Ascending aorta (tissue), 2 donors: ENCODE measurements around the gene KIZ. TPM values are rescaled to one million over a fixed set of nuclear protein-coding genes. Genes with fewer than 3 reads are reported as not detected.

ENCODE experiments used
- DNase-seq, 2 donors: peaks; one replicate each; pipeline ENCODE4 v3.0.0-alpha.2; 2019; ENCODE audit warnings: low spot score in 2 of 2
- H3K27ac ChIP-seq, 2 donors: fragments of 200-600 bp; sonication (generic); one replicate each; pipeline ENCODE4 v1.5.1; 2016 to 2017; ENCODE audit warnings: mild to moderate bottlenecking in 1 of 2
- H3K27me3 ChIP-seq: fragments of 200-600 bp; sonication (generic); one replicate; pipeline ENCODE4 v1.5.1; 2017
- H3K36me3 ChIP-seq, 2 donors: fragments of 200-600 bp; sonication (generic); one replicate each; pipeline ENCODE4 v1.5.1; 2016
- H3K4me1 ChIP-seq, 2 donors: fragments of 200-600 bp; sonication (generic); one replicate each; pipeline ENCODE4 v1.5.1; 2016 to 2017; ENCODE audit warnings: mild to moderate bottlenecking in 1 of 2
- H3K4me3 ChIP-seq, 2 donors: fragments of 200-600 bp; sonication (generic); one replicate each; pipeline ENCODE4 v1.5.1; 2016 to 2017; ENCODE audit warnings: mild to moderate bottlenecking in 1 of 2
- H3K9me3 ChIP-seq, 2 donors: fragments of 200-600 bp; sonication (generic); one replicate each; pipeline ENCODE4 v1.5.1; 2016
- intact Hi-C: fragments of 100-400 bp; cut with DNase I; formaldehyde crosslinking; loops from one replicate; pipeline ENCODE4 v1.15.1; 2023
- total RNA-seq: library from RNA; depleted of rRNA; stranded (reverse); fragments of >200 nt; gene quantifications from one replicate; pipeline ENCODE4 v1.1.0, GENCODE V29; 2016
- TF ChIP-seq, protein P1 (sequence below), 3 experiments: fragments of 200-600 bp in 2 of 3; fragments of 450-650 bp in 1 of 3; sonication (generic) in 2 of 3; IDR thresholded peaks; one replicate each; pipeline ENCODE4 v1.5.1; 2016 to 2019; ENCODE audit warnings: antibody characterized with exemption in 3 of 3, mild to moderate bottlenecking in 1 of 3, moderate library complexity in 1 of 3

Gene KIZ
- total RNA-seq, 1 donor from 2014 or later = 7.8 TPM

DNA sequence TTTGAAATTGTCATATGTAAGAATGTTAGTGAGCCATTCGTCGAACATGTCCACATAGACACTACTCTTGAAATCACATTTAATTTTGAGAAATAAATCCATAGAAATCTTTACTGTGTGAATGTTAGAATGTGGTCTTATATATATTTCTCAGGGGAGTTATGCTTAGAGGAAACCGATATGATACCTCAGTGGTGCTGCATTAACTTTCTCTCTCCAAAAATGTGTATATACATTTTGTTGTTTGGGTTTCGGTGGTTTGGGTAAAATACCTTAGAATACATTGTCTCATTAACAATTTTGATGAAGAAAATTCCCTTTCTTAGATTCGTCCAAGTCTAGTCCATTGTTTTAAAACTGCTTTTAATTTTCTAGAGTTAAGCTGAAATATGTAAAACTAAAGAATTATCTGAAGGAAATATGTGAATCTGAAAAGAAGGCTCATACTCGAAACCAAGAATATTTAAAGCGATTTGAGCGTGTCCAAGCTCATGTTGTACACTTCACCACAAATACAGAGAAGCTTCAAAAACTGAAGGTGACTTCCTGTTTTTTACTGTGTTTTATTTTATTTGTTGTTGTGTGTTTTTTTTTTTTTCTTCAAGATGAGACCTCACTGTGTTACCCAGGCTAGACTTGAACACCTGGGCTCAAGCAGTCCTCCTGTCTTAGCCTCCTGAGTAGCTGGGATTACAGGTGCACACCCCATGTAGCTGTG is 10.3 kb downstream of the KIZ start:
- Histone ChIP-seq H3K27ac (no peak overlapping the region), H3K36me3 (peaks cover 0 to 22% of the 10 kb centered on the region in 2 donors)
- intact Hi-C loops = no loop called here

DNA sequence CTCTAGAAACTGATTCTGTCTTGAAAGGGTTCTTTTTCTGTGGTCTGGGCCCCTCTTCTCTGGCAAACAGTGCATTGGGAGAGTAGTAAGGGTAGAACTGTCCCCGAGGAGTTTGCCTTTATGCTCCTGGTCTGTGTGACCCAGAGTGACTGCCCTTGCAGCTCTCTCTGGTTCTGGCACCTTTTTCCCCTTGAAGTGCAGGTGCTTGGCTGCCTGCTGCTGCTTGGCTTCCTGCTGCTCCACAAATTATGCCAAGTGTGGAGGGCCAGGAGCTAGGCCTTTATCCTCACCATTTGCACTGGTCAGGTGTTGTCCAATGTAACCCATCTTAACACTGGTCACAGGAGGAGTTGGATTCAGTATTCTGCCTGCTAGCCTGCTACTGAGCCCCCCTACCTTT is 11.2 kb downstream of the KIZ start:
- intact Hi-C loops = no loop called here
- Histone ChIP-seq H3K4me1 (no peaks in the 10 kb centered on the region), H3K9me3 (no peaks in the 10 kb centered on the region), H3K36me3 (peaks cover 0 to 16% of the 10 kb centered on the region in 2 donors), H3K27ac (no peak overlapping the region), H3K4me3 (no peak overlapping the region), H3K27me3 (no peaks in the 10 kb centered on the region)
- no peak for DNase-seq
- TF ChIP-seq, protein P1, sequence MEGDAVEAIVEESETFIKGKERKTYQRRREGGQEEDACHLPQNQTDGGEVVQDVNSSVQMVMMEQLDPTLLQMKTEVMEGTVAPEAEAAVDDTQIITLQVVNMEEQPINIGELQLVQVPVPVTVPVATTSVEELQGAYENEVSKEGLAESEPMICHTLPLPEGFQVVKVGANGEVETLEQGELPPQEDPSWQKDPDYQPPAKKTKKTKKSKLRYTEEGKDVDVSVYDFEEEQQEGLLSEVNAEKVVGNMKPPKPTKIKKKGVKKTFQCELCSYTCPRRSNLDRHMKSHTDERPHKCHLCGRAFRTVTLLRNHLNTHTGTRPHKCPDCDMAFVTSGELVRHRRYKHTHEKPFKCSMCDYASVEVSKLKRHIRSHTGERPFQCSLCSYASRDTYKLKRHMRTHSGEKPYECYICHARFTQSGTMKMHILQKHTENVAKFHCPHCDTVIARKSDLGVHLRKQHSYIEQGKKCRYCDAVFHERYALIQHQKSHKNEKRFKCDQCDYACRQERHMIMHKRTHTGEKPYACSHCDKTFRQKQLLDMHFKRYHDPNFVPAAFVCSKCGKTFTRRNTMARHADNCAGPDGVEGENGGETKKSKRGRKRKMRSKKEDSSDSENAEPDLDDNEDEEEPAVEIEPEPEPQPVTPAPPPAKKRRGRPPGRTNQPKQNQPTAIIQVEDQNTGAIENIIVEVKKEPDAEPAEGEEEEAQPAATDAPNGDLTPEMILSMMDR (IDR thresholded peaks at IDR 0.05) = no peak

More for the DNA sequence above, 10.3 kb downstream of the KIZ start:
- TF ChIP-seq, protein P1 (IDR thresholded peaks at IDR 0.05) = no peak
- H3K4me3 ChIP-seq = no peak overlapping the region
- no peaks in the 10 kb centered on the region for H3K4me1 ChIP-seq
- no peaks in the 10 kb centered on the region for H3K9me3 ChIP-seq
- no peaks in the 10 kb centered on the region for H3K27me3 ChIP-seq
- no peak for DNase-seq

DNA sequence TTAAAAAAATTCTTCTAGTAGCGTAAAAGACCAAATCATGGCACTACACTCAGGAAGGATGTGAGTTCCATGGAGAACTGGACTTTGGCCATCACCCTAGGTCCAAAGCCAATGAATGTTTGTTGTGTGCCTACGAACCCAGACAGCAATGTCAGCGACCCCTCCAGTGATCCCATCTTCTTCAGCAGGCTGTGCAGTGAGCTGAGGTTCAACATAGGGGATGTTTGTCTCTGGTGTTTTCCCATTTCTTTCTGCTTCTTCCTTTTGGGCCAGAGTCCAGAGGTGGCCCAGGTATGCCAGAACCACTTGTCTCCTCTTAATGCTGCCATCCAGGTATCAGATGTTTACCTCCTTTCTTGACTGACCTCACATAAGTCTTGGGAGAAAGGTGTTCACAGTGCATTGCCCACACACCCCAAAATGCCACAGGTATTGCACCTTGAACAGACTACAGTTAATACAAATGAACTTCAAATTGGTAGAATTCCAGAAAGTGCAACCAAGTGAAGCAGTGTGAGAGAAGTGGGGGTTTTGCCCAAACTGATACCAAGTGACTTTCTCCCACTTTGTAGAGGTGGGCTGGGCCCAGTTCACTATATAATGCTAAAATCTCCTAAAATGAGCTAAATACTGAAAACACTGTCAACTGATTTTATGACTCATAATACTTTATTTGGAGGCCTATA is 14.1 kb downstream of the KIZ start:
- TF ChIP-seq, protein P1 (IDR thresholded peaks at IDR 0.05) = no peak
- no peak for DNase-seq
- H3K27me3 ChIP-seq = no peaks in the 10 kb centered on the region
- no peak overlapping the region for H3K27ac ChIP-seq
- intact Hi-C loops = no loop called here
- peaks cover 0 to 12% of the 10 kb centered on the region in 2 donors for H3K36me3 ChIP-seq
- no peaks in the 10 kb centered on the region for H3K4me1 ChIP-seq
- H3K9me3 ChIP-seq = no peaks in the 10 kb centered on the region
- H3K4me3 ChIP-seq = no peak overlapping the region

DNA sequence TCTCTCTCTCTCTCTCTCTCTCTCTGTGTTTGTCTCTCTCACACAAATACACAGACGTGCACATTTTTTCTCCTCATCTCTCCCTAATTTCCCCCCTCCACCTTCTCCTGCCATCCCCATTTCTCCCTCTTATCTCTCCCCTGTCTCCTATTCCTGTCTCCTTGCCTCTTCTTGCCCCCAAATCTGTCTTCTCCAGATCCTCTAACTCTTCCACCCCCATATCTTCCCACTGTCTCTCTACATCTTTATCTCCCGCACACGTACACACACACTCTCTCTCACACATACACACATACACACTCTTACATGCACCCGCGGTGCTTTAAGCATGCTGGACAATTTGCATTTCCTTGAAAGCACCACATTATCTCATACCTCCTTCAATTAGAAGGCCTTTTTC is 15.9 kb downstream of the KIZ start:
- intact Hi-C loops = no loop called here
- no peak overlapping the region for H3K4me3 ChIP-seq
- H3K27me3 ChIP-seq = no peaks in the 10 kb centered on the region
- TF ChIP-seq, protein P1 (IDR thresholded peaks at IDR 0.05) = no peak
- peaks cover 0 to 12% of the 10 kb centered on the region in 2 donors for H3K36me3 ChIP-seq
- no peaks in the 10 kb centered on the region for H3K4me1 ChIP-seq
- H3K27ac ChIP-seq = no peak overlapping the region
- H3K9me3 ChIP-seq = no peaks in the 10 kb centered on the region
- DNase-seq = no peak

DNA sequence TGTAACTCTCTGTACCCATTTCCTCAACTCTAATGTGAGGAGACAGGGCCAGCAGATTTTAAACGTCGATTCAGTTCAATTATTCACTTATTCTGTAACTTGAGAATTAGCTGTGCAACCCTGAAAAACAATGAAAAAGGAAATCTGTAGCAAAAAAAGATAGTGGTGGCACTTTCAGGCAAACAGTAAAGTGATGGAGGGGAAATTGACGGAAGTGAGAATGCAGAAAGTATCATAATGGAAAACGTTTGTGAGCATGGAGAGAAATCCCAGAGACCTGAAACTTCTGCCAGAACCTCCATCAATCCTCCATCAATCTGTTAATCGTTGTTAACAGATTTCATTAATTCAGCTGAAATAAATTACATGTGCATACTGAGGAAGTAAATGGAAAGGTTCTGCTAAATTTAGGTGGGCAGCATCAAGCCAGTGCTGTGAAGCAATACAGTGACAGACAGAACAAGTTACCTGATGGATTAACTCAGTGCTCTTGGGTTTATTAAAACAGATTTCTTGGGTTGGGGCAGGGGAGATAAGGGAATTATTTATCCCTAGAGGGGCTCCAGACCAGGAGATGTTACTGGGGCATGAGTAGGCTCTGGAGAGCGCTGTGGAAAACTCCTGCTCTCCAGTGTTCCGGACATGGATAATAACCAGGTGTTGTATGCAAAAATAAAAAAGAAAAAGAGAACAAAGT is 17.5 kb downstream of the KIZ start:
- no peaks in the 10 kb centered on the region for H3K4me1 ChIP-seq
- intact Hi-C loops = no loop called here
- DNase-seq = no peak
- H3K36me3 ChIP-seq = peaks cover 0 to 5% of the 10 kb centered on the region in 2 donors
- H3K27me3 ChIP-seq = no peaks in the 10 kb centered on the region
- no peak overlapping the region for H3K4me3 ChIP-seq
- TF ChIP-seq, protein P1 (IDR thresholded peaks at IDR 0.05) = no peak
- H3K9me3 ChIP-seq = no peaks in the 10 kb centered on the region
- no peak overlapping the region for H3K27ac ChIP-seq
